A673 (cell line): ENCODE data around the gene BCL7A.

Experiments
- EZH2 ChIP-seq: fragments of 200-600 bp; sonication (generic); IDR thresholded peaks from 2 replicates; pipeline ENCODE4 v1.6.1; 2017; ENCODE audit warnings: borderline replicate concordance, low read depth, mild to moderate bottlenecking, mixed read lengths, antibody characterized with exemption, low read length; ENCODE audit not compliant: poor library complexity, severe bottlenecking
- TF ChIP-seq, protein P1 (sequence below): fragments of 300-800, 200-600 bp; sonication (generic); conservative IDR thresholded peaks from 2 replicates; pipeline ENCODE4 v1.5.1; 2017; ENCODE audit warnings: low read depth, mild to moderate bottlenecking, antibody characterized with exemption, low read length, moderate library complexity, mixed read lengths

DNA sequence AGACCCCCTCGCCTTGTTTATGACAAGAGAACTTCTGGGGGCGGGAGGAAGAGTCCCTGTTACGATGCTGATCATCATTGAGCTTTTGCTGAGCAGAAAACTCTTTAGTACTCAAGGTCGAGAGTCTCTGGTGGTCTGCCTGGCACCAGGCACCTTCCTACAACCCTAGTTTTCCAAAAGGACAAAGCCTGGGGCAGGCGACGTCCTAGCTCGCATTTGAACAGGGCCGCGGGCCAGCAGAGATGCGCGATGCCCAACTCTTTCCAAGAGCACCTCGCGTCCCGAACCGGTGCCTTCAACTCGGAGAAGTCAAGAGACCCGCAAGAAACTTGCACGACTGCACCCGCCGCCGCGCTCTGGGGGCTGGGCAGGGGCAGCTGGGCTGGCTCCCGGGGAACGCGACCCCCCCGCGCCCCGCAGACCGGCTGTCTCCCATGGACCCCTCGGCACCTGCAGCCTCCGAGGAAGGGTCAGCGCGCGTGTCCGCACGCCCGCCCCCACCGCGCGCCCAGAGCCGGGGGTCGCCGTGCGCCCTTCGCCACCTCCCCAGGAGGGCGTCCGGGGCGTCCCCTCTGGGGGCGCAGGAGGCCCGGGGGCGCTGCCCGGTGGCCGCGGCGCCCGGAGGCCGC, 377 bp upstream of the BCL7A start:
- TF ChIP-seq EZH2: no peak
- TF ChIP-seq, protein P1, sequence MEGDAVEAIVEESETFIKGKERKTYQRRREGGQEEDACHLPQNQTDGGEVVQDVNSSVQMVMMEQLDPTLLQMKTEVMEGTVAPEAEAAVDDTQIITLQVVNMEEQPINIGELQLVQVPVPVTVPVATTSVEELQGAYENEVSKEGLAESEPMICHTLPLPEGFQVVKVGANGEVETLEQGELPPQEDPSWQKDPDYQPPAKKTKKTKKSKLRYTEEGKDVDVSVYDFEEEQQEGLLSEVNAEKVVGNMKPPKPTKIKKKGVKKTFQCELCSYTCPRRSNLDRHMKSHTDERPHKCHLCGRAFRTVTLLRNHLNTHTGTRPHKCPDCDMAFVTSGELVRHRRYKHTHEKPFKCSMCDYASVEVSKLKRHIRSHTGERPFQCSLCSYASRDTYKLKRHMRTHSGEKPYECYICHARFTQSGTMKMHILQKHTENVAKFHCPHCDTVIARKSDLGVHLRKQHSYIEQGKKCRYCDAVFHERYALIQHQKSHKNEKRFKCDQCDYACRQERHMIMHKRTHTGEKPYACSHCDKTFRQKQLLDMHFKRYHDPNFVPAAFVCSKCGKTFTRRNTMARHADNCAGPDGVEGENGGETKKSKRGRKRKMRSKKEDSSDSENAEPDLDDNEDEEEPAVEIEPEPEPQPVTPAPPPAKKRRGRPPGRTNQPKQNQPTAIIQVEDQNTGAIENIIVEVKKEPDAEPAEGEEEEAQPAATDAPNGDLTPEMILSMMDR: no peak
